ENCODE data around the gene BCR. TPM values are rescaled to one million over a fixed set of nuclear protein-coding genes. Genes with fewer than 3 reads are reported as not detected.

Gene BCR
- total RNA-seq, 1 experiment from 2014 or later: 77.0 TPM

- H3K23ac ChIP-seq (ENCODE audit: insufficient read length, low read depth, low read length): no peak overlapping the region
- H2BK15ac ChIP-seq (ENCODE audit: low read depth, low read length): no peak overlapping the region
- Mint-ChIP-seq H3K4me1 (no peaks in the 10 kb centered on the region), H3K4me3 (no peak overlapping the region), H3K27ac (no peak overlapping the region; a peak in 1 of 7 replicates), H3K36me3 (ENCODE audit: insufficient read depth in 1 of 3, low read depth in 3 of 3) (peaks cover 25 to 70% (median 64%) of the 10 kb centered on the region in 3 experiments; a peak in 6 of 7 replicates), H3K27me3 (ENCODE audit: low read depth) (no peaks in the 10 kb centered on the region), H3K9me3 (no peaks in the 10 kb centered on the region)
- no peak overlapping the region for H4K8ac ChIP-seq (replicated peaks; ENCODE audit: insufficient read length, low read depth, low read length)
- no peaks in the 10 kb centered on the region for H4K20me1 ChIP-seq (ENCODE audit: control insufficient read depth, insufficient read depth, insufficient read length)
- H2BK120ac ChIP-seq (ENCODE audit: low read depth, low read length, poor library complexity, severe bottlenecking): no peak overlapping the region
- no peak overlapping the region for H4K5ac ChIP-seq (ENCODE audit: insufficient read length, low read depth, low read length)
- H4K91ac ChIP-seq (ENCODE audit: insufficient read length, low read depth, low read length): no peak overlapping the region
- no peak overlapping the region for H2BK12ac ChIP-seq (ENCODE audit: insufficient read length, low read depth, low read length)
- H3K79me2 ChIP-seq (ENCODE audit: insufficient read depth, low read length): no peaks in the 10 kb centered on the region
- H3K14ac ChIP-seq (ENCODE audit: insufficient read depth, low read length): no peak overlapping the region; the same call in 1 of the 2 replicates
- H2AFZ ChIP-seq (ENCODE audit: low read length): no peak overlapping the region
- no peak for DNase-seq
- H3K18ac ChIP-seq (ENCODE audit: insufficient read length, low read depth, low read length): no peak overlapping the region
- no peak overlapping the region for H3K56ac ChIP-seq (ENCODE audit: insufficient read length, low read depth, low read length)
- TF ChIP-seq, protein P1, sequence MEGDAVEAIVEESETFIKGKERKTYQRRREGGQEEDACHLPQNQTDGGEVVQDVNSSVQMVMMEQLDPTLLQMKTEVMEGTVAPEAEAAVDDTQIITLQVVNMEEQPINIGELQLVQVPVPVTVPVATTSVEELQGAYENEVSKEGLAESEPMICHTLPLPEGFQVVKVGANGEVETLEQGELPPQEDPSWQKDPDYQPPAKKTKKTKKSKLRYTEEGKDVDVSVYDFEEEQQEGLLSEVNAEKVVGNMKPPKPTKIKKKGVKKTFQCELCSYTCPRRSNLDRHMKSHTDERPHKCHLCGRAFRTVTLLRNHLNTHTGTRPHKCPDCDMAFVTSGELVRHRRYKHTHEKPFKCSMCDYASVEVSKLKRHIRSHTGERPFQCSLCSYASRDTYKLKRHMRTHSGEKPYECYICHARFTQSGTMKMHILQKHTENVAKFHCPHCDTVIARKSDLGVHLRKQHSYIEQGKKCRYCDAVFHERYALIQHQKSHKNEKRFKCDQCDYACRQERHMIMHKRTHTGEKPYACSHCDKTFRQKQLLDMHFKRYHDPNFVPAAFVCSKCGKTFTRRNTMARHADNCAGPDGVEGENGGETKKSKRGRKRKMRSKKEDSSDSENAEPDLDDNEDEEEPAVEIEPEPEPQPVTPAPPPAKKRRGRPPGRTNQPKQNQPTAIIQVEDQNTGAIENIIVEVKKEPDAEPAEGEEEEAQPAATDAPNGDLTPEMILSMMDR (conservative IDR thresholded peaks at IDR 0.05): no peak
- no peak overlapping the region for H3K9ac ChIP-seq (ENCODE audit: extremely low read depth, insufficient read length, low read length)
- H3K4ac ChIP-seq (ENCODE audit: low read depth, low read length): no peak overlapping the region
- H3K4me2 ChIP-seq (ENCODE audit: insufficient read depth, insufficient read length, low read length): no peak overlapping the region
- no peaks in the 10 kb centered on the region for H3K4me1 ChIP-seq (ENCODE audit: insufficient read depth, low read length)
- no peak overlapping the region for H2BK20ac ChIP-seq (ENCODE audit: low read depth, low read length, poor library complexity, severe bottlenecking)
- no peak overlapping the region for H3K27ac ChIP-seq (ENCODE audit: insufficient read length, low read depth, low read length)
- no peaks in the 10 kb centered on the region for H3K23me2 ChIP-seq (ENCODE audit: insufficient read length, low read depth, low read length, poor library complexity, severe bottlenecking)
- no peak overlapping the region for H2BK5ac ChIP-seq (ENCODE audit: insufficient read length, low read length)
- H3K27me3 ChIP-seq (ENCODE audit: insufficient read depth, low read length): no peaks in the 10 kb centered on the region
- no peak overlapping the region for H2AK5ac ChIP-seq (ENCODE audit: insufficient read length, low read length)
- no peak overlapping the region for H3T11ph ChIP-seq (ENCODE audit: low read length)
- H3K79me1 ChIP-seq (ENCODE audit: insufficient read depth, low read depth, low read length, poor library complexity, severe bottlenecking): no peaks in the 10 kb centered on the region
- H3K9me3 ChIP-seq (ENCODE audit: control insufficient read depth, low read depth, low read length): no peaks in the 10 kb centered on the region
- no CpG with 5 or more reads among the region's 7 CpGs for WGBS (ENCODE audit: extremely low coverage, insufficient read length, low lambda C conversion rate)
These were observed 121.3 kb downstream of the BCR start for GRCh38 chr22:23301591-23301990.
